Left ventricle myocardium inferior (tissue), 1 donor: ENCODE results near the gene SLC7A8. TPM values are rescaled to one million over a fixed set of nuclear protein-coding genes. Genes with fewer than 3 reads are reported as not detected.

ENCODE experiments used
- DNase-seq: peaks from one replicate; pipeline ENCODE4 v3.0.0-alpha.2; 2020
- H3K27ac ChIP-seq: fragments of 200-600 bp; replicated peaks from 2 replicates; pipeline ENCODE4 v1.8.0; 2021
- H3K27me3 ChIP-seq: fragments of 200-600 bp; 2 replicates; pipeline ENCODE4 v1.8.0; 2021; ENCODE audit warnings: low read depth
- H3K36me3 ChIP-seq: fragments of 200-600 bp; 2 replicates; pipeline ENCODE4 v1.8.0; 2021
- H3K4me1 ChIP-seq: fragments of 200-600 bp; 2 replicates; pipeline ENCODE4 v1.8.0; 2021
- H3K4me3 ChIP-seq: fragments of 200-600 bp; 2 replicates; pipeline ENCODE4 v1.8.0; 2021; ENCODE audit warnings: mild to moderate bottlenecking, moderate library complexity
- H3K9me3 ChIP-seq: fragments of 200-600 bp; replicated peaks from 2 replicates; pipeline ENCODE4 v1.8.0; 2021
- intact Hi-C: fragments of 100-400 bp; cut with micrococcal nuclease; formaldehyde crosslinking; loops from one replicate; pipeline ENCODE4 v1.11.0; 2022
- total RNA-seq: library from RNA; stranded (reverse); fragmentation: NEBNext Ultra II Directional; extraction: Animal tissue kit (Norgen Biotek cat#: 25700); gene quantifications from one replicate; pipeline ENCODE4 v1.2.1, GENCODE V29; 2021
- TF ChIP-seq, protein P1 (sequence below): fragments of 200-600 bp; IDR thresholded peaks from 2 replicates; pipeline ENCODE4 v1.8.0; 2021; ENCODE audit warnings: antibody characterized with exemption, mild to moderate bottlenecking, borderline replicate concordance
- donor health status: DM: no; HTN: yes; CAD: no; lungs with severe emphysema.

SLC7A8 gene
- total RNA-seq, 1 donor from 2014 or later, result 10.6 TPM

DNA sequence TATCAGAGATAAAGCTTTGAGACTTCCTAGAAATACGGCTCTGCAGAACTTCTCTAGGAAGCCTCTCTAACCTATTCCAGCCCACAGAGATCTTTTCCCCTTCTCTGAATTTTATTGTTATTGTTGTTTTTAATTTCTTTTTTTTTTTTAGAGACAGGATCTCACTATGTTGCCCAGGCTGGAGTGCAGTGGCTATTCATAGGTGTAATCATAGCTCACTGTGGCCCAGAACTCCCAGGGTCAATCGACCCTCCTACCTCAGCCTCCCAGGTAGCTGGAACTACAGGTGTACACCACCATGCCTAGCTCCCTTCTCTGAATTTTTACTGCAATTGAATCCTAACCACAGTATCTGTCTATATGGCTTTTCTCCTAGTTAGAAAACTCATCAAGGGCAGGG, 19.6 kb downstream of the SLC7A8 start:
- Histone ChIP-seq H3K27me3 (no peaks in the 10 kb centered on the region), H3K4me1 (peaks cover 29% of the 10 kb centered on the region), H3K4me3 (no peak overlapping the region), H3K9me3 (no peaks in the 10 kb centered on the region), H3K27ac (no peak overlapping the region), H3K36me3 (no peaks in the 10 kb centered on the region)
- DNase-seq, result no peak
- TF ChIP-seq, protein P1, sequence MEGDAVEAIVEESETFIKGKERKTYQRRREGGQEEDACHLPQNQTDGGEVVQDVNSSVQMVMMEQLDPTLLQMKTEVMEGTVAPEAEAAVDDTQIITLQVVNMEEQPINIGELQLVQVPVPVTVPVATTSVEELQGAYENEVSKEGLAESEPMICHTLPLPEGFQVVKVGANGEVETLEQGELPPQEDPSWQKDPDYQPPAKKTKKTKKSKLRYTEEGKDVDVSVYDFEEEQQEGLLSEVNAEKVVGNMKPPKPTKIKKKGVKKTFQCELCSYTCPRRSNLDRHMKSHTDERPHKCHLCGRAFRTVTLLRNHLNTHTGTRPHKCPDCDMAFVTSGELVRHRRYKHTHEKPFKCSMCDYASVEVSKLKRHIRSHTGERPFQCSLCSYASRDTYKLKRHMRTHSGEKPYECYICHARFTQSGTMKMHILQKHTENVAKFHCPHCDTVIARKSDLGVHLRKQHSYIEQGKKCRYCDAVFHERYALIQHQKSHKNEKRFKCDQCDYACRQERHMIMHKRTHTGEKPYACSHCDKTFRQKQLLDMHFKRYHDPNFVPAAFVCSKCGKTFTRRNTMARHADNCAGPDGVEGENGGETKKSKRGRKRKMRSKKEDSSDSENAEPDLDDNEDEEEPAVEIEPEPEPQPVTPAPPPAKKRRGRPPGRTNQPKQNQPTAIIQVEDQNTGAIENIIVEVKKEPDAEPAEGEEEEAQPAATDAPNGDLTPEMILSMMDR, result no peak
- intact Hi-C loops, result no loop called here

DNA sequence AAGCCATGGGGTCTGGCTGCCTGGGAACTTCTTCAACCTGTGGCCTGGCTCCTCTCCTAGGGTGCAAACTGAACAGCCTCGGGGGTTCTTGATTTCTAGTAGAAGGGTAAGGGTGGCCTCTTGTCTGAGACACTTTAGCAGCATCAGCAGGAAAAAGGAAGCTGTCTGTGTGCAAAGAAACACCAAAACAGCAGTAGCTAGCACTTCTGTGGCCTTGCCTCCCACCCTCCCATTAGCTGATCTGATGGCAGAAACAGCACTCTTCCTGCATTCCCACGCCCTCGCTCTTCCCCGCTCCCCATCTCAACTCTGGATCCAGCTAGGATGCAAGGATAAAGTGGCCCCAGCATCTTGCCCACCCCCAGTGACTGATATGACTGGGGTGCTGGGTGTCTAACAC, 20.7 kb downstream of the SLC7A8 start:
- intact Hi-C loops, result no loop called here
- Histone ChIP-seq H3K4me1 (peaks cover 18% of the 10 kb centered on the region), H3K9me3 (no peaks in the 10 kb centered on the region), H3K27me3 (no peaks in the 10 kb centered on the region), H3K27ac (no peak overlapping the region), H3K36me3 (no peaks in the 10 kb centered on the region), H3K4me3 (no peak overlapping the region)
- DNase-seq, result no peak
- TF ChIP-seq, protein P1, result no peak

DNA sequence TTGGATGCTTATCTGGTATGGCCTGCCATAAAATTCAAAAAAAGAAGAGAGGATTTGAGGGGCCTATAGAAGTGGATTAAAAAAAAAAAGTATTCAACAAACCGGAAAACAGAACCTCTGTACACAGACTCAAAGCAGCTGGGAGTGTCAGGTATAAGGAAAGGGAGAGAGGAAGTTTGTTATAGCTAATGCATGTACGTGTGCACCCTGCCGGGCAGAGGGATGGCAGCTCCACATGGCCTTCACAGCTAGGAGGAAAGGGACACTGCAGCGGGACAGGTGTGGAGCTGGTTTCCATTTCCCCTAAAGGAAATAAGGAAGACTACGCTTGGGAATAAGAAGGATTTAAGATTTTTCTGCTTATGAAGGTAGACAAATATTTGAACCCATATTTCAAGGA, 21.5 kb downstream of the SLC7A8 start:
- no peak for DNase-seq
- no peaks in the 10 kb centered on the region for H3K27me3 ChIP-seq
- no peak overlapping the region for H3K4me3 ChIP-seq
- H3K9me3 ChIP-seq, result no peaks in the 10 kb centered on the region
- H3K4me1 ChIP-seq, result peaks cover 14% of the 10 kb centered on the region
- no peaks in the 10 kb centered on the region for H3K36me3 ChIP-seq
- no peak overlapping the region for H3K27ac ChIP-seq
- TF ChIP-seq, protein P1, result no peak
- intact Hi-C loops, result no loop called here

- Histone ChIP-seq H3K27ac (peak overlapping the region; percentile 43), H3K36me3 (no peaks in the 10 kb centered on the region), H3K9me3 (no peaks in the 10 kb centered on the region), H3K4me1 (peaks cover 14% of the 10 kb centered on the region), H3K4me3 (no peak overlapping the region), H3K27me3 (no peaks in the 10 kb centered on the region)
- intact Hi-C loops, result no loop called here
- no peak for DNase-seq
- TF ChIP-seq, protein P1, result no peak
Observed at GRCh38 chr14:23160924-23161522, 22.4 kb downstream of the SLC7A8 start.

- H3K27ac ChIP-seq, result no peak overlapping the region
- intact Hi-C loops, result no loop called here
Observed at GRCh38 chr14:23159532-23159931, 23.9 kb downstream of the SLC7A8 start.

More at GRCh38 chr14:23159532-23159931, 23.9 kb downstream of the SLC7A8 start:
- no peaks in the 10 kb centered on the region for H3K9me3 ChIP-seq
- H3K4me3 ChIP-seq, result no peak overlapping the region
- no peaks in the 10 kb centered on the region for H3K27me3 ChIP-seq
- no peak for DNase-seq
- H3K36me3 ChIP-seq, result no peaks in the 10 kb centered on the region
- TF ChIP-seq, protein P1, result no peak
- H3K4me1 ChIP-seq, result peaks cover 27% of the 10 kb centered on the region
